Stimulated activated CD8-positive, alpha-beta memory T cell treated with anti-CD3 and anti-CD28 coated beads, Interleukin-12 subunit alpha, Interleukin-12 subunit beta, amount 100 ng/mL, for 1 hour (primary cell): ENCODE measurements around the gene KLHL11.

Experiments used
- DNase-seq: peaks from one replicate; pipeline ENCODE4 v3.0.0-alpha.2; 2020; ENCODE audit warnings: low read depth

KLHL11 gene

DNA sequence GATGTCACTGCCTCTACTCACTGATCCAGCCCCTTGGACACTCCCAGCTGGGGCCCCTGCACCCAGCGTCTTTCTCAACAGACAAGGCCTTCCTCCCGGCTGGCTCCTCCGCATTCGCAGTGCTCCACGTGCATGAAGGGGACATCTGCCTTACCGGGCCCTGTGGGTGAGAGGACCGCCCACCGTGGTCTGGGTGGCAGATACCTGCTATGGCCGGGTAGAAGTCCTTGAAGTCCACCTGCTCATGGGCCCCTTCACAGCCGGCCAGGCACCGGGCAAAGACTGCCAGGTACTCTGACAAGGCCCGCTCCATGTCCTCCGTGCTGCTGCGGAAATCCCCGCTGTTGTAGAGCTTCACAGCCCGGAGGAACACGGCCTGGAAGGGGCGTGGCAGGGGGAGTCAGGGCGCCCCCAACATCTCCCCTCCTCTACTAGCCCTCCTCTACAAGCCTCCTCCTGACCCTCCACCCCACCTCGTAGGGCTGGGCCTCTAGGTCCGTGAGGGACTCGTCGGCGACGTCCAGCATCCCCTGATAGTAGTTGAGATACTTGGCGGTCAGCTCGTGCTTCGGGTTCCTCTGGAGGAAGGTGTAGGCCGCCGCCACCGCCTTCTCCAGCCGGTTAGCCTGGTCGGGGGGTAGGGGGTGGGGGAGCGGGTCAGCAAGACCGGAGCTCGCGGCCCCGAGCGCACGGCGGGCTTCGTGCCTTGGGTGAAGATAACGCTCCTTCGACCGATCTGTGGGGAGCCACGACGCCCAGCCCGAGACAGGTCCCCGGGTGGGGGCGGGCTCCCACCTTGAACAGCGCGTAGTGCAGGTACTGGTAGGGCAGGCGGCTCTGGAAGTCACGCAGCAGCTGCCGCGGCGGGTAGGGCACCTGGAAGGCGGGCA is 54.3 kb downstream of the KLHL11 start:
- DNase-seq, result no peak

DNA sequence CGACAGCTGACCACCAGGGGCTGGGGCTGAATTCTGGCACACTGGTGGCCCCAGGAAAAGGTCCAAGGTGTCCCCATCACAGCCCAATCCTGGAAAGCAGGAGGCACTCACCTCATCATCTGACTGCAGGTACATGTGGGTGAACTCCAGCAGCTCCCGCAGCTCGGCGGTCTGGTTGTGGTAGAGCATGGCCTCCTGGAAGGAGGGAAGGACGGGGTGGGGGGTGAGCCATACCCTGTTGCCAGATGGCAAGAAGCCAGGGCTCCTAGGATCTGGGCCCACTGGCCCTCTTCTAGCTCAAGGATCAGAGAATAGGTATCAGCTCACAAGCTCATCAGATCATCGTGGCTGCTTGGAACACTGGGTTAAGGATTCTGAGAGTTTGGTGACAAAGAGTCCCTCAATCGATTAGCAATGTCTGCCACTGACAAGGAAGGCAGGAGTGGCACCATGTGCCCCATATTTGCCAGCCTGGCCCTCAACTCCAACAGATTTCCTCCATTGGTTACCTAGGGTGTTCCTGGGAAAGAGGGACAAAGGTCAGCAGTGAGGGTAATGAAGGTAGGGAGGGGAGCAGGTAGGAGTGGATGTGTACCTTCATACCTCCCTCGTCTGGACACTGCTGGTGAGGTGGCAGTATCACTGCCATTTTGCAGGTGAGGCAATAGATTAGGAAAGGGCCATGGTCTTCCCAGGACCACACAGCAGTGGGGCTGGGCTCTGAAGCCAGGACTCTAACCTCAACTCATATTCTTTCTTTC is 58.4 kb downstream of the KLHL11 start:
- DNase-seq, result no peak
